ENCODE measurements around the gene AMFR. TPM values are rescaled to one million over a fixed set of nuclear protein-coding genes. Genes with fewer than 3 reads are reported as not detected.

Gene AMFR
- total RNA-seq, 1 donor from 2014 or later = 112 TPM

GRCh38 chr16:56341656-56342399 is 83.5 kb downstream of the AMFR start:
- H3K36me3 ChIP-seq = no peaks in the 10 kb centered on the region
- no peak for DNase-seq (ENCODE audit: low spot score in 2 of 2)
- H3K27ac ChIP-seq = no peak overlapping the region
- intact Hi-C loops (cut with DNase I) = no loop called here
- no peaks in the 10 kb centered on the region for H3K27me3 ChIP-seq
- H3K4me3 ChIP-seq = no peak overlapping the region
- TF ChIP-seq CTCF (IDR thresholded peaks at IDR 0.05) = no peak
- no peaks in the 10 kb centered on the region for H3K4me1 ChIP-seq
- H3K9me3 ChIP-seq = no peaks in the 10 kb centered on the region

GRCh38 chr16:56340864-56341365 is 84.4 kb downstream of the AMFR start:
- H3K27ac ChIP-seq = no peak overlapping the region
- H3K9me3 ChIP-seq = no peaks in the 10 kb centered on the region
- no peaks in the 10 kb centered on the region for H3K4me1 ChIP-seq
- no peaks in the 10 kb centered on the region for H3K36me3 ChIP-seq
- H3K4me3 ChIP-seq = no peak overlapping the region
- DNase-seq (ENCODE audit: low spot score in 2 of 2) = no peak
- no peak for TF ChIP-seq CTCF (IDR thresholded peaks at IDR 0.05)
- intact Hi-C loops (cut with DNase I) = no loop called here
- no peaks in the 10 kb centered on the region for H3K27me3 ChIP-seq

GRCh38 chr16:56340416-56340815 is 84.9 kb downstream of the AMFR start:
- intact Hi-C loops (cut with DNase I) = no loop called here

GRCh38 chr16:56339431-56340195 is 85.7 kb downstream of the AMFR start:
- TF ChIP-seq CTCF (IDR thresholded peaks at IDR 0.05) = no peak
- no peak overlapping the region for H3K4me3 ChIP-seq
- H3K27me3 ChIP-seq = no peaks in the 10 kb centered on the region
- no peak overlapping the region for H3K27ac ChIP-seq
- H3K4me1 ChIP-seq = no peaks in the 10 kb centered on the region
- no peak for DNase-seq (ENCODE audit: low spot score in 2 of 2)
- no peaks in the 10 kb centered on the region for H3K36me3 ChIP-seq
- H3K9me3 ChIP-seq = no peaks in the 10 kb centered on the region
- intact Hi-C loops (cut with DNase I) = no loop called here

More at GRCh38 chr16:56340416-56340815, 84.9 kb downstream of the AMFR start:
- Histone ChIP-seq H3K4me3 (no peak overlapping the region), H3K4me1 (no peaks in the 10 kb centered on the region), H3K27me3 (no peaks in the 10 kb centered on the region), H3K36me3 (no peaks in the 10 kb centered on the region), H3K27ac (no peak overlapping the region), H3K9me3 (no peaks in the 10 kb centered on the region)
- no peak for TF ChIP-seq CTCF (IDR thresholded peaks at IDR 0.05)
- DNase-seq (ENCODE audit: low spot score in 2 of 2) = no peak

GRCh38 chr16:56338566-56339318 is 86.6 kb downstream of the AMFR start:
- no peaks in the 10 kb centered on the region for H3K4me1 ChIP-seq
- no peaks in the 10 kb centered on the region for H3K36me3 ChIP-seq
- H3K27ac ChIP-seq = no peak overlapping the region
- H3K9me3 ChIP-seq = no peaks in the 10 kb centered on the region
- H3K4me3 ChIP-seq = no peak overlapping the region
- H3K27me3 ChIP-seq = no peaks in the 10 kb centered on the region
- TF ChIP-seq CTCF (IDR thresholded peaks at IDR 0.05) = no peak
- intact Hi-C loops (cut with DNase I) = no loop called here
- DNase-seq (ENCODE audit: low spot score in 2 of 2) = no peak
